RWPE1 (cell line): ENCODE results near the gene HSPA5.
A peak's percentile ranks its signal among the peaks of the same experiment; 100 is the strongest.
"Not testable (repeated sequence)": the region's sequence is repeated elsewhere in the genome, so short reads cannot be mapped to it uniquely, and the experiment has no call there.

Source experiments
- CTCF ChIA-PET: fragments of 350-600 bp; sonication (Branson Sonifier 250); formaldehyde crosslinking; extraction: SDS; loops from one replicate; lab custom pipeline; 2021; lab: Yijun Ruan, JAX
- POLR2A ChIA-PET: fragments of 400-600 bp; formaldehyde crosslinking; extraction: SDS; loops from one replicate; lab custom pipeline; 2020; ENCODE audit warnings: antibody characterized with exemption; ENCODE audit not compliant: low non-redundant PET; lab: Yijun Ruan, JAX
- DNase-seq: peaks from one replicate; pipeline ENCODE4 v3.0.0; 2012; ENCODE audit warnings: low spot score
- H3K27ac ChIP-seq: fragments of 450-650 bp; 2 replicates; pipeline ENCODE4 v1.5.1; 2017
- CTCF ChIP-seq: fragments of 450-650 bp; conservative IDR thresholded peaks from 2 replicates; pipeline ENCODE4 v1.5.1; 2017; ENCODE audit warnings: low read depth, mild to moderate bottlenecking

The HSPA5 gene

DNA sequence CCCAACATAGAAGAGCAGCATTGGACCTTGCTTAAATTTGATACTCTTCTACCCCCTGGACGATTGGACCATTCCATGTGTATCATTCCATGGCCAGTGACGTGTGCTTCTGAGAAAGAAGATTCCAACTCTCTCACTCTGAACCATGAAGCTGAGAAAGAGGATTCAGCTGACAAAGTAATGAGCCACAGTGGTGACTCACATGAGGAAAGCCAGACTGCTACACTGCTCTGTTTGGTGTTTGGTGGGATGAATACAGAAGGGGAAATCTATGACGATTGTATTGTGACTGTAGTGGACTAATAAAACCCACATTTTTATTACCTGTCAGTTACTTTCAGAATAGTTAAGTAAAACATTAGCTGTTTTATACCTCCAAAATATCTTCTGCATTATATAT lies 7.5 kb downstream of the HSPA5 start:
- peak overlapping the region; percentile 54 for H3K27ac ChIP-seq
- CTCF ChIA-PET: interaction anchor here (0.7 kb wide), 1 partner anchor 97 kb away, joined by 3 read pairs; no protein-coding TSS in a partner anchor
- peak; percentile 81 for DNase-seq
- POLR2A ChIA-PET: no interaction called here
- TF ChIP-seq CTCF: no peak

DNA sequence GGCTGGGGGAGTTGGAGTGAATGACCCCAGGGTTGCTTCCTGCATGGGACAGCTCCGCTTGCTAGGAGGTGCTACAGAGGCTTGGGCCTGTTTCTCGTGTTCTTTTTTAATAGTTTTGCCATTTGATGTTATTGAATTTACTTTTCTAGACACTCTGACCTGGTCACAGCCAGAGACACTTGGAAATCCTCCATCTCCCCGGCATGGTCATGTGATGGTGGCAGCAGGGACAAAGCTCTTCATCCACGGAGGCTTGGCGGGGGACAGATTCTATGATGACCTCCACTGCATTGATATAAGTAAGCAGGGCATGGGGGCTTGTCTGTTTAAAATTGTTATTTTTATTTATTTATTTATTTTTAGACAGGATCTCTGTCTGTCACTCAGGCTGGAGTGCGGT lies 13.4 kb downstream of the HSPA5 start:
- ChIA-PET CTCF (no interaction called here), POLR2A (interaction anchor here (0.7 kb wide), 1 partner anchor 15 kb away, joined by 5 read pairs; no protein-coding TSS in a partner anchor)
- no peak for TF ChIP-seq CTCF

DNA sequence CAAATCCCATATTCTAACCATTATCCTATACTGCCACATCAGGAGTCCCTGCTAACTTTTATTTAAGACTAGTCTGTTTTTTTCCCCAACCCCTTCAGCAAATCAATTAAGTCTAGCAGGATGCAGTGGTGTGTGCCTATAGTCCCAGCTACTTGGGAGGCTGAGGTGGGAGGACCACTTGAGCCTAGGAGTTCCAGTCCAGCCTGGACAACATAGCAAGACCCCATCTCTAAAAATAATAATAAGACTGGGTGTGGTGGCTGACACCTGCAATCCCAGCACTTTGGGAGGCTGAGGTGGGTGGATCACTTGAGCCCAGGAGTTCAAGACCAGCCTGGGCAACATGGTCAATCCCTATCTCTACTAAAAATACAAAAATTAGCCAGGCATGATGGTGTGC lies 16.3 kb downstream of the HSPA5 start:
- H3K27ac ChIP-seq, POLR2A ChIA-PET, CTCF ChIA-PET, DNase-seq: not testable (repeated sequence)

More for the DNA sequence above, 13.4 kb downstream of the HSPA5 start:
- H3K27ac ChIP-seq: no peak overlapping the region
- DNase-seq: no peak

GRCh38 chr9:125218621-125219020 lies 22.5 kb downstream of the HSPA5 start:
- TF ChIP-seq CTCF: no peak
- DNase-seq: no peak
- CTCF ChIA-PET: no interaction called here
- no peak overlapping the region for H3K27ac ChIP-seq
- POLR2A ChIA-PET: interaction anchor here (0.7 kb wide), 1 partner anchor 24 kb away, joined by 4 read pairs; no protein-coding TSS in a partner anchor

- ChIA-PET POLR2A (interaction anchor here (0.6 kb wide), 1 partner anchor 15 kb away, joined by 5 read pairs; no protein-coding TSS in a partner anchor), CTCF (no interaction called here)
- no peak for TF ChIP-seq CTCF
These were observed 27.0 kb downstream of the HSPA5 start for GRCh38 chr9:125214186-125214585.

DNA sequence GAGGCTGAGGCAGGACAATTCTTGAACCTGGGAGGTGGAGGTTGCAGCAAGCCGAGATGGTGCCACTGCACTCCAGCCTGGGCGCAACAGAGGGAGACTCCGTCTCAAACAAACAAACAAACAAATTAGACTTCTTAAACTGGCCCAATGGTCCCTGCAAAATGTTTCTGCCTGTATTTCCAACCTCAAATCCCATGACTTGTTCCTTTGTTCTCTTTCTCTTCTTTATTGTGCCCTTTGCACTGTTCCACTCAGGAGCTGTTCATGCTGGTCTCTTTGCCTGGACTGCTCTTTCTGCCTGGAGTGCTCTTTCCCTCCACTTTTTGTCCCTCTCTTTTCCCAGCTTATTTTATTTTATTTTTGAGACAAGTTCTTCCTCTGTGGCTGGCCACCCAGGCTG lies 36.7 kb downstream of the HSPA5 start:
- ChIA-PET CTCF (interaction anchor here (0.6 kb wide), 2 partner anchors 10 to 525 kb away, joined by 3 to 5 read pairs; no protein-coding TSS in a partner anchor), POLR2A (no interaction called here)
- no peak for TF ChIP-seq CTCF
- 0 out of 2 replicates have a peak overlapping the region, but pooled peaks have one; percentile 9 for H3K27ac ChIP-seq
- DNase-seq: no peak

More at GRCh38 chr9:125214186-125214585, 27.0 kb downstream of the HSPA5 start:
- no peak overlapping the region for H3K27ac ChIP-seq
- no peak for DNase-seq

DNA sequence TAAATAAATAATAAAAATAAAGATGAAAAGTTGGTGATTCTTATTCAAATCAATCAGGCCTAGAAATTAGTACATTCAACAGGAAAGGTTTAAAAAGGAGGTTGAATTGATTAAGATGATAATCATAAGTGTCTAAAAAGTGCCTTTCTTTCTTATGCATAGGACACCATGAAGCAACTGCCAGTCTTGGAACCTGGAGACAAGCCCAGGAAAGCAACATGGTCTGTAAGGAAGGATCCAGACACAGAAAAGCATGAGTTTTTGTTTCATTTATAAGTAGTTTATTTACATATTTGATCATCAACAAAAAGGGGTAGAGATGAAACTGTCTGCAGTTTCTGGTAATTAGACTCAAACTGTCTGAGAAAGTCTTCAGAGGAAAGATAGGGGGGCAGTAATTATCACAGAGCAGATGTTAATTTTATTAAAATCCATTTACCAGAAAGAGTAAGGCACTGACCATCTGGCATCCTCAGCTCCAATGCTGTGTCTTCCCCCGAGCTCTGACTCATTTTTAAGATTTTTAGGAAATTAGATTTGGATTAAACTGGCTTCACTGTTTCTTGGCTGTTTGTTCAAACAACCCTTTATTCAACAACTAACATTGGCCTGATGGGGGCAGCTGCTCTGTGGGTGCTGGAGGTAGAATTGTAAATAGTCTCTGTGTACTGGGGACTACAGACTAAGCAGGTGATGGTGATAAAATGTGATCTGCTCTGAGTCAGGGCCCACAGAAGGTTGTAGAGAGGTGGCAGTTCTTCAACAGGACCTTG lies 38.1 kb downstream of the HSPA5 start:
- POLR2A ChIA-PET: no interaction called here
- no peak overlapping the region for H3K27ac ChIP-seq
- CTCF ChIA-PET: no interaction called here
- DNase-seq: no peak
- TF ChIP-seq CTCF: no peak
